GM21528 (cell line): ENCODE measurements around the gene CST1.
"Not testable (repeated sequence)": the region's sequence is repeated elsewhere in the genome, so short reads cannot be mapped to it uniquely, and the experiment has no call there.

ENCODE experiments used
- ATAC-seq: cut with Tn5 transposase; IDR thresholded peaks from one replicate; pipeline ENCODE4 v1.9.1; 2021; ENCODE audit warnings: mild to moderate bottlenecking, moderate library complexity; ENCODE audit not compliant: unreplicated experiment, low FRiP score

CST1 gene

DNA sequence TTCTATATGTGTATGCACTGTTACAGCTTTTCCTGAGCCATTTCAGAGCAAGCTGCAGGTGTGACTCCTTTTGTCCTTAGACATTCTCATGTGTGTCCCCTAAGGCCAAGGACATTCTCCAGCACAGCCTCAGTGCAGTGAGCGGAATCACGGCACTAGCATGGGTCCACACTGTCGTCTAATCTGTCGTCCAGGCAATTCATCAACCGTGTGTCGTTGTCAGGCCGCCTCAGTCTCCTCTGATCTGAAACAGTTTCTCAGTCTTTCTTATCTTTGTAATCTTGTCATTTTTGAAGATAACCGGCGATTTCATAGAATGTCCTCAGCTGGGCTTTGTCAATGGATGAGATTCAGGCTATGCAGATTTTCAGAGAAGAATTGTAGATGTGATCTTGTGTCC is 31.4 kb downstream of the CST1 start:
- ATAC-seq = not testable (repeated sequence)

DNA sequence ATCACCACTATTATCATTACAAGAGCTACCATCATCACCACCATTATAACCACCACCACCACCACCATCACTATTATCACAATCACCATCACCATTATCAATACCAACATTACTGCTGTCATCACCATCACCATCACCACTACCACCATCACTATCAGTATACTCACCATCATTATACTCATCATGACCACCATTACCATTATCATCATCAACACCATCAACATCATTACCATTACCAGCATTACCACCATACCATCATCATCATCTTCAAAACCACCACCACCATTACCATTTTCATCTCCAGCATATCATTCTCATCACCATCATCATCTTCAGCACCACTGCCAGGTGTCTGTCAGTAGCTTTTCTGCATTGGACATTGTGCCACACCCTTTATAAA is 39.0 kb downstream of the CST1 start:
- ATAC-seq = not testable (repeated sequence)

DNA sequence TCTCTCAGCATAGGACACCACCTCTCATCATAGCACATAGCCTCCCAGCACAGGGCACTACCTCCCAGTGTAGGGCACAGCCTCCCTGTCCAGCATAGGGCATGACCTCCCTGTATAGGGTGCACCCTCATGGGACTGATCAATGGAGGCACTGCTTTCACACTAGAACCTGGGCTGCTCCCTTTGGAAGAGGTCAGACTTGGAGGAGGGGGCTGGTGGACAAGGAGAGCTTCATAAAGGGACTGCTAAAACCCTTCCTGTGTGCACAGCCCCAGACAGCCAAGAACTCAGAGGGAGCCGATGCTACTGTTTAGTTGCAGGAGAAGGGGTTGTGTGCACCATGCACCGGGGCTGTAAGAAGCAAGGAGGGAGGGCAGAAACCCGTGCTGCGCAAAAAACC is 40.0 kb downstream of the CST1 start:
- no peak for ATAC-seq

DNA sequence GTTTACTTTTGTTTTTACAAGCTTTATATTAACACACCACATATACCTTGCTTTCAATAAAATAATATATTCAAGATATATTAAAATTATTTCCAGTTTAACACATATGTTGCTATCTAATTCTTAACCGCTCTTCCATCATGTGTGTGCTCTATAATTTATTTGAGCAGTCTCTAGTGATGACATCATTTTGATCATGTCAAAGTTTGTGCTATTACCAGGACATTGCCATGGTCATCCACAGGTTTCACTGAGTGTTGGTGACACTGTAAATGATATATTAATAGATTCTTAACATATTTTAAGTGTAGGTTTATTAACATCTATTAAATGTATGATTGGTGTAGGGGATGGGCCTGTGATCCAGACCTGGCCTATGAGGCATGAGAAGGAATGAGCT is 44.8 kb downstream of the CST1 start:
- ATAC-seq = no peak

DNA sequence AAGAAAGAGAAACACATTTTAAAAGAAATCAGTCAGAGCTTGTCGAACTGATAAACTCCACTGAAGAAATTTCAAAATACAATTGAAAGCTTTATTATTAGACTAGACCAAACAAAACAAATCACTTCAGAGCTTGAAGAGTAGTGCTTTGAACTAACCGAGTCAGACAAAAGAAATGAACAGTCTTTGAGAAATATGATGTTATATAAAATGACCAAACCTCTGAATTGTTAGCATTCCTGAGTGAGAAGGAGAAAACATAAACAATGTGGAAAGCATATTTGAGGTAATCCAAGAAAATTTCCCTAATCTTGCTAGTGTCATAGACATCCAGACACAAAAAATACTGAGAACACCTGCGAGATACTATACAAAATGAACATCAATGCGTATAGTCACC is 48.7 kb downstream of the CST1 start:
- no peak for ATAC-seq

DNA sequence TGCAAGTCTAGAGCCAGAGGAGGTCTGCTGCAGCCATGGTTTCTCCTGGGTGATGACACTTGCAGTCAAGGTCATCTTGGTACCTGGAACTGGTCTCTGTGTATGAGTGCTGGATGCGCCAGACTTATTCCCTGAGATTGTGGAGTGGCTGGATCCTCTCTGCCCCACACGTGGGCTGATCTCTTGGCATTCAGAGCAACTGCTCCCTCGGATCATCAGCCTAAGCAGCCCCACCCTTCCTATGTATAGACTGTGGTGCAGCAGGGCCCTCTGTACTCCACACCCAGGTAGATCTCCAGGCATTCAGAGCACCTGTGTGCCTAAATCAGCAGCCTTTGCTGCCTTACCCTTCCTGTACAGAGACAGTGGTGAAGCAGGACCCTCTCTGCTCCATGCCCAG is 49.8 kb downstream of the CST1 start:
- no peak for ATAC-seq

DNA sequence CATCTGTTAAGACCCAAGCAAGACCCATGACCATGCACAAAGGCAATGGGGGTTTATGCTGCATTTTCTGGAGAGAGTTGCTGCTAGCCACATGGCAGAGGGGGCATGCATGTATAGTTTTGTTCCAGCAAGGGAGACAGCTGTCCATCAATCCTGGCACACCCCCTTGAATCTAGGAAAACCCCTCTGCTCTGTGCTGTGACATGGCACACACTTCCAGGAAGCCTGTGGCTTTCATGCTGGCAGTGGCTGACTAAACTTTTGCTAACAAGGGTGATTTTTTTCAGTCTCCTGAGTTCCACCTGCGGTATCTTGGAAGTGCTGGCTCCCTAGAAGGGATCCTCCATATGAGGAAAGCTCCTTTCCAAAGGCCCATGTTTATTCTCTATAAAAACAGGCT is 52.8 kb downstream of the CST1 start:
- no peak for ATAC-seq
